Activated T-helper 2 cell treated with anti-CD3 and anti-CD28 coated beads, Interferon-gamma antibody, Interleukin-2, Interleukin-4, amounts not matched to agents 10 μg/mL and 5 μg/mL and 100 μg/mL, durations not matched to agents 14 hours and 24 hours and 36 hours (primary cell): ENCODE results near the gene ZNF684. TPM values are rescaled to one million over a fixed set of nuclear protein-coding genes. Genes with fewer than 3 reads are reported as not detected.
"Not testable (repeated sequence)": the region's sequence is repeated elsewhere in the genome, so short reads cannot be mapped to it uniquely, and the experiment has no call there.

Experiments used
- DNase-seq: peaks from one replicate; pipeline ENCODE4 v3.0.0; 2021; ENCODE audit warnings: low spot score
- H3K27ac Mint-ChIP-seq: one replicate; pipeline ENCODE4 v1.8.0; 2021; ENCODE audit warnings: mixed read lengths
- H3K27me3 Mint-ChIP-seq: one replicate; pipeline ENCODE4 v1.8.0; 2021; ENCODE audit warnings: low read depth, mixed read lengths
- H3K36me3 Mint-ChIP-seq: one replicate; pipeline ENCODE4 v1.8.0; 2021; ENCODE audit warnings: low read depth, mixed read lengths
- H3K4me1 Mint-ChIP-seq: one replicate; pipeline ENCODE4 v1.8.0; 2021; ENCODE audit warnings: low read depth, mixed read lengths
- H3K4me3 Mint-ChIP-seq: one replicate; pipeline ENCODE4 v1.8.0; 2021; ENCODE audit warnings: low read depth, mild to moderate bottlenecking, moderate library complexity, mixed read lengths
- H3K9me3 Mint-ChIP-seq: one replicate; pipeline ENCODE4 v1.8.0; 2021; ENCODE audit warnings: mixed read lengths
- intact Hi-C: fragments of 100-400 bp; cut with micrococcal nuclease; formaldehyde crosslinking; loops from one replicate; pipeline ENCODE4 v1.15.1; 2023
- total RNA-seq: library from RNA; stranded (reverse); gene quantifications from 2 replicates; pipeline ENCODE4 v1.2.3, GENCODE V29; 2022

The ZNF684 gene
- total RNA-seq, 1 donor from 2014 or later: 4.1 TPM

- Mint-ChIP-seq H3K36me3 (peaks cover 56% of the 10 kb centered on the region), H3K27ac (no peak overlapping the region), H3K4me1 (no peaks in the 10 kb centered on the region), H3K4me3 (no peak overlapping the region), H3K27me3 (no peaks in the 10 kb centered on the region), H3K9me3 (peaks cover 57% of the 10 kb centered on the region)
- intact Hi-C loops: no loop called here
- no peak for DNase-seq
These were observed 15.5 kb downstream of the ZNF684 start for GRCh38 chr1:40546957-40547356.

GRCh38 chr1:40553017-40553416, 21.6 kb downstream of the ZNF684 start:
- peaks cover 12% of the 10 kb centered on the region for H3K9me3 Mint-ChIP-seq
- no peak overlapping the region for H3K4me3 Mint-ChIP-seq
- no peaks in the 10 kb centered on the region for H3K27me3 Mint-ChIP-seq
- no peak for DNase-seq
- peaks cover 4% of the 10 kb centered on the region for H3K36me3 Mint-ChIP-seq
- no peak overlapping the region for H3K27ac Mint-ChIP-seq
- intact Hi-C loops: no loop called here
- H3K4me1 Mint-ChIP-seq: no peaks in the 10 kb centered on the region

GRCh38 chr1:40554807-40555206, 23.4 kb downstream of the ZNF684 start:
- H3K27me3 Mint-ChIP-seq, H3K4me1 Mint-ChIP-seq, H3K4me3 Mint-ChIP-seq, intact Hi-C loops, H3K9me3 Mint-ChIP-seq, DNase-seq, H3K36me3 Mint-ChIP-seq, H3K27ac Mint-ChIP-seq: not testable (repeated sequence)

GRCh38 chr1:40556121-40556520, 24.7 kb downstream of the ZNF684 start:
- no peak overlapping the region for H3K4me3 Mint-ChIP-seq
- no peak overlapping the region for H3K27ac Mint-ChIP-seq
- peaks cover 9% of the 10 kb centered on the region for H3K9me3 Mint-ChIP-seq
- no peaks in the 10 kb centered on the region for H3K27me3 Mint-ChIP-seq
- H3K4me1 Mint-ChIP-seq: no peaks in the 10 kb centered on the region
- no peaks in the 10 kb centered on the region for H3K36me3 Mint-ChIP-seq
- no peak for DNase-seq
- intact Hi-C loops: no loop called here

GRCh38 chr1:40558241-40558640, 26.8 kb downstream of the ZNF684 start:
- H3K27me3 Mint-ChIP-seq, DNase-seq, H3K36me3 Mint-ChIP-seq, intact Hi-C loops, H3K4me3 Mint-ChIP-seq, H3K4me1 Mint-ChIP-seq, H3K27ac Mint-ChIP-seq: not testable (repeated sequence)
- H3K9me3 Mint-ChIP-seq: peaks cover 13% of the 10 kb centered on the region

- H3K4me1 Mint-ChIP-seq: peaks cover 10% of the 10 kb centered on the region
- intact Hi-C loops: no loop called here
- no peak for DNase-seq
- no peak overlapping the region for H3K27ac Mint-ChIP-seq
- peaks cover 13% of the 10 kb centered on the region for H3K9me3 Mint-ChIP-seq
- no peaks in the 10 kb centered on the region for H3K36me3 Mint-ChIP-seq
- no peaks in the 10 kb centered on the region for H3K27me3 Mint-ChIP-seq
- no peak overlapping the region for H3K4me3 Mint-ChIP-seq
These were observed 30.7 kb downstream of the ZNF684 start for GRCh38 chr1:40562185-40562584.

GRCh38 chr1:40563266-40563665, 31.8 kb downstream of the ZNF684 start:
- intact Hi-C loops: no loop called here
- H3K27me3 Mint-ChIP-seq: peaks cover 1% of the 10 kb centered on the region
- peaks cover 13% of the 10 kb centered on the region for H3K9me3 Mint-ChIP-seq
- peaks cover 10% of the 10 kb centered on the region for H3K4me1 Mint-ChIP-seq
- H3K36me3 Mint-ChIP-seq: no peaks in the 10 kb centered on the region
- H3K4me3 Mint-ChIP-seq: no peak overlapping the region
- no peak for DNase-seq
- H3K27ac Mint-ChIP-seq: no peak overlapping the region

- Mint-ChIP-seq H3K27ac (no peak overlapping the region), H3K36me3 (no peaks in the 10 kb centered on the region), H3K27me3 (peaks cover 1% of the 10 kb centered on the region), H3K9me3 (peaks cover 13% of the 10 kb centered on the region), H3K4me3 (no peak overlapping the region), H3K4me1 (peaks cover 10% of the 10 kb centered on the region)
- DNase-seq: no peak
- intact Hi-C loops: no loop called here
These were observed 33.1 kb downstream of the ZNF684 start for GRCh38 chr1:40564506-40564905.

- Mint-ChIP-seq H3K27ac (no peak overlapping the region), H3K4me1 (peaks cover 10% of the 10 kb centered on the region), H3K9me3 (peaks cover 10% of the 10 kb centered on the region), H3K4me3 (no peak overlapping the region), H3K36me3 (no peaks in the 10 kb centered on the region), H3K27me3 (peaks cover 1% of the 10 kb centered on the region)
- intact Hi-C loops: no loop called here
- DNase-seq: no peak
These were observed 33.5 kb downstream of the ZNF684 start for GRCh38 chr1:40564913-40565312.

- intact Hi-C loops: no loop called here
- no peak for DNase-seq
- H3K27me3 Mint-ChIP-seq: peaks cover 1% of the 10 kb centered on the region
- no peaks in the 10 kb centered on the region for H3K36me3 Mint-ChIP-seq
- no peak overlapping the region for H3K4me3 Mint-ChIP-seq
- peaks cover 4% of the 10 kb centered on the region for H3K4me1 Mint-ChIP-seq
- H3K27ac Mint-ChIP-seq: no peak overlapping the region
- H3K9me3 Mint-ChIP-seq: no peaks in the 10 kb centered on the region
These were observed 36.4 kb downstream of the ZNF684 start for GRCh38 chr1:40567825-40568224.

- H3K9me3 Mint-ChIP-seq, H3K4me1 Mint-ChIP-seq, H3K27me3 Mint-ChIP-seq, DNase-seq, intact Hi-C loops, H3K36me3 Mint-ChIP-seq, H3K4me3 Mint-ChIP-seq, H3K27ac Mint-ChIP-seq: not testable (repeated sequence)
These were observed 43.4 kb downstream of the ZNF684 start for GRCh38 chr1:40574805-40575204.

GRCh38 chr1:40575336-40575735, 43.9 kb downstream of the ZNF684 start:
- Mint-ChIP-seq H3K27me3 (peaks cover 2% of the 10 kb centered on the region), H3K36me3 (no peaks in the 10 kb centered on the region), H3K27ac (no peak overlapping the region), H3K4me1 (no peaks in the 10 kb centered on the region), H3K4me3 (no peak overlapping the region), H3K9me3 (peaks cover 7% of the 10 kb centered on the region)
- no peak for DNase-seq
- intact Hi-C loops: no loop called here

- Mint-ChIP-seq H3K4me1 (peaks cover 8% of the 10 kb centered on the region), H3K27ac (no peak overlapping the region), H3K27me3 (no peaks in the 10 kb centered on the region), H3K9me3 (peaks cover 7% of the 10 kb centered on the region), H3K36me3 (no peaks in the 10 kb centered on the region), H3K4me3 (no peak overlapping the region)
- no peak for DNase-seq
- intact Hi-C loops: no loop called here
These were observed 50.7 kb downstream of the ZNF684 start for GRCh38 chr1:40582116-40582515.

- intact Hi-C loops: loop anchor here (1.0 kb wide), 1 partner anchor 133 kb away; no protein-coding TSS in a partner anchor
- Mint-ChIP-seq H3K4me1 (peaks cover 8% of the 10 kb centered on the region), H3K4me3 (no peak overlapping the region), H3K27ac (no peak overlapping the region), H3K36me3 (no peaks in the 10 kb centered on the region), H3K27me3 (peaks cover 2% of the 10 kb centered on the region), H3K9me3 (no peaks in the 10 kb centered on the region)
- DNase-seq: no peak
These were observed 52.5 kb downstream of the ZNF684 start for GRCh38 chr1:40583980-40584379.
